ENCODE results near the gene KRTAP19-6. TPM values are rescaled to one million over a fixed set of nuclear protein-coding genes. Genes with fewer than 3 reads are reported as not detected.

The KRTAP19-6 gene
- total and polyA plus RNA-seq, 2 experiments from 2014 or later, result not detected

GRCh38 chr21:30561957-30562356 is 20.3 kb upstream of the KRTAP19-6 start (continued):
- TF ChIP-seq EZH2phosphoT487 (IDR thresholded peaks at IDR 0.05; ENCODE audit: unreplicated experiment) (no peak), EZH2 (IDR thresholded peaks at IDR 0.05; ENCODE audit: low read depth, unreplicated experiment) (no peak), STAT1 (IDR thresholded peaks at IDR 0.05; ENCODE audit: unreplicated experiment) (no peak), CREB1 (CRISPR knock-in tag; IDR thresholded peaks at IDR 0.05; ENCODE audit: low read depth) (no peak), JUNB (IDR thresholded peaks at IDR 0.05; ENCODE audit: unreplicated experiment) (no peak), CTCF (conservative IDR thresholded peaks at IDR 0.05; ENCODE audit: low read depth in 2 of 2) (no peak), REST (IDR thresholded peaks at IDR 0.05; ENCODE audit: unreplicated experiment) (no peak), ETS1 (IDR thresholded peaks at IDR 0.05) (no peak), ZNF114 (CRISPR knock-in tag; IDR thresholded peaks at IDR 0.05) (no peak)

GRCh38 chr21:30561264-30561895 is 19.7 kb upstream of the KRTAP19-6 start, which contains the start of gene KRTAP19-7:
Gene KRTAP19-7, minus strand, starts transcription at chr21:30561314. Its CDS starts 25 bp downstream, at chr21:30561289.
- Histone ChIP-seq H3K4me3 (no peak within 1 kb of the TSS), H3F3A (replicated peaks; ENCODE audit: low read depth) (no peaks in the 10 kb centered on the region), H4K20me1 (replicated peaks; ENCODE audit: insufficient read depth) (no peaks in the 10 kb centered on the region), H2AFZ (no peak within 1 kb of the TSS), H3K79me2 (replicated peaks; ENCODE audit: insufficient read depth) (no peaks in the 10 kb centered on the region), H3K9me2 (ENCODE audit: insufficient read depth) (no peaks in the 10 kb centered on the region), H3K4me2 (no peak within 1 kb of the TSS), H3K27ac (ENCODE audit: low read depth) (no peak within 1 kb of the TSS), H3K36me3 (ENCODE audit: insufficient read depth) (no peaks in the 10 kb centered on the region), H3K27me3 (ENCODE audit: insufficient read depth) (no peaks in the 10 kb centered on the region), H3K4me1 (ENCODE audit: insufficient read depth) (no peaks in the 10 kb centered on the region)
- DNase-seq (ENCODE audit: low spot score) (no peak), ATAC-seq (no peak)
- Mint-ChIP-seq H3K4me3 (no peak within 1 kb of the TSS), H3K4me1 (no peaks in the 10 kb centered on the region), H3K36me3 (ENCODE audit: low read depth) (no peaks in the 10 kb centered on the region), H3K27ac (no peak within 1 kb of the TSS), H3K27me3 (ENCODE audit: insufficient read depth, low read depth, poor library complexity) (no peaks in the 10 kb centered on the region), H3K9me3 (no peaks in the 10 kb centered on the region)
- TF ChIP-seq CREB1 (CRISPR knock-in tag; IDR thresholded peaks at IDR 0.05; ENCODE audit: low read depth) (no peak), NANOG (IDR thresholded peaks at IDR 0.05; ENCODE audit: borderline replicate concordance) (no peak), ETS1 (IDR thresholded peaks at IDR 0.05) (no peak), EZH2phosphoT487 (IDR thresholded peaks at IDR 0.05; ENCODE audit: unreplicated experiment) (no peak), ZNF331 (CRISPR knock-in tag; IDR thresholded peaks at IDR 0.05; ENCODE audit: low read depth) (no peak)
